NCI-H1048 (cell line): ENCODE results near the gene ARPC5L.
"Not testable (repeated sequence)": the region's sequence is repeated elsewhere in the genome, so short reads cannot be mapped to it uniquely, and the experiment has no call there.

Experiments used
- DNase-seq: peaks from one replicate; lab custom pipeline; 2025; lab: John Stamatoyannopoulos, UW

ARPC5L gene

GRCh38 chr9:124894035-124894740, 32.3 kb downstream of the ARPC5L start:
- DNase-seq: no peak

- no peak for DNase-seq
These were observed 32.8 kb downstream of the ARPC5L start for GRCh38 chr9:124894741-124895170.

GRCh38 chr9:124897570-124898460, 35.9 kb downstream of the ARPC5L start:
- DNase-seq: no peak

GRCh38 chr9:124899845-124900244, 37.9 kb downstream of the ARPC5L start:
- no peak for DNase-seq

GRCh38 chr9:124906966-124907365, 45.0 kb downstream of the ARPC5L start:
- no peak for DNase-seq

- DNase-seq: no peak
These were observed 46.2 kb downstream of the ARPC5L start for GRCh38 chr9:124908098-124908497.

GRCh38 chr9:124911766-124912165, 49.8 kb downstream of the ARPC5L start:
- DNase-seq: no peak

- DNase-seq: no peak
These were observed 51.4 kb downstream of the ARPC5L start for GRCh38 chr9:124913378-124913777.

GRCh38 chr9:124914753-124915405, 52.9 kb downstream of the ARPC5L start:
- no peak for DNase-seq

- not testable (repeated sequence) for DNase-seq
These were observed 58.5 kb downstream of the ARPC5L start for GRCh38 chr9:124920394-124920793.
